H1 (cell line): ENCODE measurements around the gene ZDHHC19. TPM values are rescaled to one million over a fixed set of nuclear protein-coding genes. Genes with fewer than 3 reads are reported as not detected.

Experiments used
- BACH1 ChIP-seq: IDR thresholded peaks from 2 replicates; pipeline ENCODE4 v1.6.1; 2012; ENCODE audit warnings: low read length, improper control_type of control experiment
- CBX8 ChIP-seq: fragments of 300-800, 300-1000 bp; sonication (generic); IDR thresholded peaks from 2 replicates; pipeline ENCODE4 v1.7.1; 2016; ENCODE audit warnings: low read depth, low read length, borderline replicate concordance
- CHD1 ChIP-seq: IDR thresholded peaks from 2 replicates; pipeline ENCODE4 v1.6.1; 2012; ENCODE audit warnings: low read depth, low read length, improper control_type of control experiment
- CHD2 ChIP-seq: IDR thresholded peaks from 2 replicates; pipeline ENCODE4 v1.6.1; 2012; ENCODE audit warnings: low read length, improper control_type of control experiment
- EZH2 ChIP-seq: fragments of 200-600 bp; sonication (generic); IDR thresholded peaks from 2 replicates; pipeline ENCODE4 v1.7.1; 2012; ENCODE audit warnings: low read depth, mild to moderate bottlenecking, moderate library complexity, low read length, inconsistent platforms; ENCODE audit not compliant: severe bottlenecking
- FOSL1 ChIP-seq: IDR thresholded peaks from 2 replicates; pipeline ENCODE4 v1.6.1; 2011; ENCODE audit warnings: mild to moderate bottlenecking, low read depth, low read length, moderate library complexity; ENCODE audit not compliant: insufficient read depth
- GTF2F1 ChIP-seq: IDR thresholded peaks from 2 replicates; pipeline ENCODE4 v1.6.1; 2012; ENCODE audit warnings: low read depth, low read length, improper control_type of control experiment, borderline replicate concordance
- JUN ChIP-seq: IDR thresholded peaks from 2 replicates; pipeline ENCODE4 v1.6.1; 2011; ENCODE audit warnings: low read depth, mild to moderate bottlenecking, improper control_type of control experiment, low read length
- KDM1A ChIP-seq: fragments of 200-600, 300-600 bp; sonication (generic); IDR thresholded peaks from 2 replicates; pipeline ENCODE4 v1.7.1; 2016; ENCODE audit warnings: mild to moderate bottlenecking, low read length, borderline replicate concordance
- KDM4A ChIP-seq: IDR thresholded peaks from one replicate; pipeline ENCODE4 v1.7.1; 2012; ENCODE audit warnings: low read depth, mild to moderate bottlenecking, moderate library complexity, low read length, inconsistent platforms; ENCODE audit not compliant: severe bottlenecking
- NANOG ChIP-seq: IDR thresholded peaks from 2 replicates; pipeline ENCODE4 v1.6.1; 2011; ENCODE audit warnings: low read length, low read depth, mild to moderate bottlenecking, inconsistent platforms; ENCODE audit not compliant: insufficient read depth, poor library complexity, severe bottlenecking
- POLR2A ChIP-seq, 2 experiments: IDR thresholded peaks; 1 replicate in 1 of 2; 2 replicates in 1 of 2; pipeline ENCODE4 v1.6.1; 2011; ENCODE audit warnings: low read depth in 2 of 2, low read length in 2 of 2, mild to moderate bottlenecking in 2 of 2; ENCODE audit errors: control extremely low read depth in 1 of 2
- RFX5 ChIP-seq: IDR thresholded peaks from 2 replicates; pipeline ENCODE4 v1.6.1; 2011; ENCODE audit warnings: low read depth, low read length, improper control_type of control experiment, borderline replicate concordance
- RXRA ChIP-seq: IDR thresholded peaks from 2 replicates; pipeline ENCODE4 v1.6.1; 2011; ENCODE audit warnings: low read depth, mild to moderate bottlenecking, low read length, moderate library complexity; ENCODE audit not compliant: insufficient read depth
- SAP30 ChIP-seq: fragments of 300-600 bp; sonication (generic); IDR thresholded peaks from 2 replicates; pipeline ENCODE4 v1.7.1; 2012; ENCODE audit warnings: low read length, moderate library complexity, mild to moderate bottlenecking, inconsistent platforms; ENCODE audit not compliant: insufficient read depth, insufficient replicate concordance
- SIRT6 ChIP-seq: IDR thresholded peaks from one replicate; pipeline ENCODE4 v1.7.1; 2012; ENCODE audit warnings: low read length, inconsistent platforms
- SP1 ChIP-seq: IDR thresholded peaks from 2 replicates; pipeline ENCODE4 v1.6.1; 2011; ENCODE audit warnings: low read depth, low read length
- SP2 ChIP-seq: IDR thresholded peaks from 2 replicates; pipeline ENCODE4 v1.6.1; 2012; ENCODE audit warnings: mild to moderate bottlenecking, low read length, inconsistent platforms
- TEAD4 ChIP-seq: IDR thresholded peaks from 2 replicates; pipeline ENCODE4 v1.6.1; 2012; ENCODE audit warnings: low read depth, low read length, inconsistent platforms, mixed read lengths
- ZNF274 ChIP-seq: IDR thresholded peaks from 2 replicates; pipeline ENCODE4 v1.7.0; 2012; ENCODE audit warnings: low read length, borderline replicate concordance; ENCODE audit errors: extremely low read depth
- polyA plus RNA-seq, 7 experiments: library from polyadenylated mRNA; depleted of rRNA in 3 of 7; stranded (reverse) in 5 of 7; unstranded in 2 of 7; fragments of >200 nt in 5 of 7; fragments of 200-250 nt in 2 of 7; gene quantifications; 1 replicate in 5 of 7; 2 replicates in 1 of 7; 4 replicates in 1 of 7; pipeline versions ENCODE4 v1.2.1 to v1.2.3, GENCODE V29; 2011 to 2013; ENCODE audit warnings: missing spikeins in 2 of 7, mixed read lengths in 2 of 7
- total RNA-seq: library from RNA; stranded (reverse); fragmentation: NEBNext Ultra II Directional; extraction: Animal tissue kit (Norgen Biotek cat#: 25700); gene quantifications from 2 replicates; pipeline ENCODE4 v1.2.1, GENCODE V29; 2021
- TF ChIP-seq, protein P1 (sequence below): IDR thresholded peaks from 2 replicates; pipeline ENCODE4 v1.6.1; 2012; ENCODE audit warnings: inconsistent platforms
- TF ChIP-seq, protein P2 (sequence below): IDR thresholded peaks from 2 replicates; pipeline ENCODE4 v1.6.1; 2011; ENCODE audit warnings: low read depth, mild to moderate bottlenecking, low read length; ENCODE audit not compliant: insufficient read depth
- TF ChIP-seq, protein P3 (sequence below): IDR thresholded peaks from 2 replicates; pipeline ENCODE4 v1.6.1; 2011; ENCODE audit warnings: low read length, improper control_type of control experiment

Gene ZDHHC19
- total and polyA plus RNA-seq, 2 of the 8 experiments (the other 6 are each of a cell fraction or from before 2014, with no cell fraction given): 2.5 to 4.1 TPM

DNA sequence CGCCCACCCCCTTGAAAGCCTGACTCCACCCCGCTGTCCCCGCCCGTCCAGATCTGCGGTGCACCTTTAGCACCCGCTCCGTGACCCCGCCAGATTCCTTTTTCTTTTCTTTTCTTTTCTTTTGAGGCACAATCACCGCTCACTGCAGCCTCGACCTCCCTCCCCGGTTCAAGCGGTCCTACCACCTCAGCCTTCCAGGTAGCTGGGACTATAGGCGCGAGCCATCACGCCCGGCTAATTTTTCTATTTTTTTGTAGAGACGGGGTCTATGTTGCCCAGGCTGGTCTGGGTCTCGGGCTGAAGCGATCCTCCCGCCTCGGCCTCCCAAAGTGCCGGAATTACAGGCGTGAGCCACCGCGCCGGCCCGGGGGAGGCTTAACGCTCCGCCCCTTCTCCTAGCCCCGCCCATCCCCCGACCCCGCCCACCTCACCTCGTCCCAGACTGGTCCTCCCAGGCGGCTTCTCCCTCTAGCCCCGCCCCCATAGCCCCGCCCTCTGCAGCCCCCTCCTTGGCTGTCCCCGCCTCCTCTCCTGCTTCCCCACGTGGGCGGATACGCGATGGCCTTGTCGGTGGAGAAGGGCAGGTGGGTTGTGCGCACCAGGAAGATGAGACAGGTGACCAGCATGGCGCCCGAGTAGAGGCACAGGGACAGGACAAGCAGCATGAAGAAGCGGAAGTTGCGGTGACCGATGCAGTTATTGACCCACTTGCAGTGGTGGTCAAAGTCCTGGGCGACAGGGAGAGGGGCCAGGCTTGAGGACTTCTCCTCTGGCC lies 3.2 kb downstream of the ZDHHC19 start (continued):
- TF ChIP-seq KDM4A (peak; percentile 56), CHD1 (no peak), JUN (no peak), KDM1A (no peak), SP1 (0 out of 2 replicates have a peak, but pooled peaks have one; percentile 6), TEAD4 (no peak), ZNF274 (no peak), POLR2A (IDR thresholded peaks at IDR 0.05; ENCODE audit: control extremely low read depth in 1 of 2, low read depth in 2 of 2, low read length in 2 of 2) (no peak), GTF2F1 (no peak), SAP30 (no peak), SP2 (no peak), SIRT6 (no peak), BACH1 (no peak), EZH2 (no peak), NANOG (no peak), CHD2 (no peak), RXRA (no peak), FOSL1 (no peak), CBX8 (no peak), RFX5 (no peak)
- TF ChIP-seq, protein P1, sequence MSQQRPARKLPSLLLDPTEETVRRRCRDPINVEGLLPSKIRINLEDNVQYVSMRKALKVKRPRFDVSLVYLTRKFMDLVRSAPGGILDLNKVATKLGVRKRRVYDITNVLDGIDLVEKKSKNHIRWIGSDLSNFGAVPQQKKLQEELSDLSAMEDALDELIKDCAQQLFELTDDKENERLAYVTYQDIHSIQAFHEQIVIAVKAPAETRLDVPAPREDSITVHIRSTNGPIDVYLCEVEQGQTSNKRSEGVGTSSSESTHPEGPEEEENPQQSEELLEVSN: peak; percentile 86
- TF ChIP-seq, protein P2, sequence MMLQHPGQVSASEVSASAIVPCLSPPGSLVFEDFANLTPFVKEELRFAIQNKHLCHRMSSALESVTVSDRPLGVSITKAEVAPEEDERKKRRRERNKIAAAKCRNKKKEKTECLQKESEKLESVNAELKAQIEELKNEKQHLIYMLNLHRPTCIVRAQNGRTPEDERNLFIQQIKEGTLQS: no peak
- TF ChIP-seq, protein P3, sequence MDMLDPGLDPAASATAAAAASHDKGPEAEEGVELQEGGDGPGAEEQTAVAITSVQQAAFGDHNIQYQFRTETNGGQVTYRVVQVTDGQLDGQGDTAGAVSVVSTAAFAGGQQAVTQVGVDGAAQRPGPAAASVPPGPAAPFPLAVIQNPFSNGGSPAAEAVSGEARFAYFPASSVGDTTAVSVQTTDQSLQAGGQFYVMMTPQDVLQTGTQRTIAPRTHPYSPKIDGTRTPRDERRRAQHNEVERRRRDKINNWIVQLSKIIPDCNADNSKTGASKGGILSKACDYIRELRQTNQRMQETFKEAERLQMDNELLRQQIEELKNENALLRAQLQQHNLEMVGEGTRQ: peak; percentile 53
